ENCODE measurements around the gene AJM1.

DNA sequence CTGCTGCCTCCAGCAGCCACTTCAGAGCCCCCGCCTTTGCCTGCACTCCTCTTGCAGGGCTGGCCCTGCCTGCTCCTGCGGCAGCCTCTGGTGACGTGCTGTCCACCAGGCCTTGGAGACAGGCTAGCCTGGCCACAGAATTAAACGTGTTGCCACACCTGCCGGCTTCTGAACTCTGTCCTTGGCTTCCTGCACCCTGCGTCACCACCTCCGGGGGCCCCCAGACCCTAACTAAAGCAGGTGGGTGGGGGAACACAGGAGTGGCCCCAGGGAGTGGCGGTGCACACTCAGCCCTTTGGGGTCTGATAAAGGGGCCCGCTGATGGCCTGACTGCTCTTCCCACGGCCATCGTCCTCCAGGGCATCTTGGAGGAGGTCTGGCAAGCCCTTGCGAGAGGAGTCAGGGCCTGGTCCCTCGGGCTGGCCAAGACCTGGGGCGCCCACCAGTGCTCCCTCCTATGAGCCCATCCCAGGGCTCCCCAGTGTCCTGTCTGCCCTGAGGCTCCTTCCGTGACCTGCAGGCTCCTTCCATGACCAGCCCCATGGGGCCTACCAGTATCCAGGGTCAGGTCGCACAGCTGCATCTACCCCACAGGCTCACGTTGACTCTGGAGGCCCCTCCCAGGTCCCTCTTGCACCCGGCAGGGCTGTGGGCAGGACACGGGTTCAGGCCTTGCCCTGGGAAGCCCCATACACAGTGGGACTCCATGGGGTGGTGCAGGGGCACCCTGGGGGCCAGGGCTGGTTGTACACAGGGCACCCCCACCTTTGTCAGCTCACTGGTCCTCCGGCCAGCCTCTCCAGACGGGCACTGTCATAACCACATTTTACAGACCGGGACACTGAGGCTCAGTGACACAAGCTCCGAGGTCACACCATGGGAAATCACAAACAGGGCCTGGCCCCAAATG lies 8.8 kb downstream of the AJM1 start:
- TF ChIP-seq POLR2A (IDR thresholded peaks at IDR 0.05): no peak
- TF ChIP-seq, protein P1, sequence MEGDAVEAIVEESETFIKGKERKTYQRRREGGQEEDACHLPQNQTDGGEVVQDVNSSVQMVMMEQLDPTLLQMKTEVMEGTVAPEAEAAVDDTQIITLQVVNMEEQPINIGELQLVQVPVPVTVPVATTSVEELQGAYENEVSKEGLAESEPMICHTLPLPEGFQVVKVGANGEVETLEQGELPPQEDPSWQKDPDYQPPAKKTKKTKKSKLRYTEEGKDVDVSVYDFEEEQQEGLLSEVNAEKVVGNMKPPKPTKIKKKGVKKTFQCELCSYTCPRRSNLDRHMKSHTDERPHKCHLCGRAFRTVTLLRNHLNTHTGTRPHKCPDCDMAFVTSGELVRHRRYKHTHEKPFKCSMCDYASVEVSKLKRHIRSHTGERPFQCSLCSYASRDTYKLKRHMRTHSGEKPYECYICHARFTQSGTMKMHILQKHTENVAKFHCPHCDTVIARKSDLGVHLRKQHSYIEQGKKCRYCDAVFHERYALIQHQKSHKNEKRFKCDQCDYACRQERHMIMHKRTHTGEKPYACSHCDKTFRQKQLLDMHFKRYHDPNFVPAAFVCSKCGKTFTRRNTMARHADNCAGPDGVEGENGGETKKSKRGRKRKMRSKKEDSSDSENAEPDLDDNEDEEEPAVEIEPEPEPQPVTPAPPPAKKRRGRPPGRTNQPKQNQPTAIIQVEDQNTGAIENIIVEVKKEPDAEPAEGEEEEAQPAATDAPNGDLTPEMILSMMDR (IDR thresholded peaks at IDR 0.05): no peak

Measured in suprapubic skin (tissue), 3 donors.